ENCODE data around the gene PCDH9. TPM values are rescaled to one million over a fixed set of nuclear protein-coding genes. Genes with fewer than 3 reads are reported as not detected.

PCDH9 gene
- total RNA-seq, 1 experiment from 2014 or later = 10.1 TPM

- H3K4me3 Mint-ChIP-seq (ENCODE audit: unreplicated experiment) = no peak overlapping the region
- intact Hi-C loops (cut with micrococcal nuclease) = no loop called here
- BruUV-seq (replicated peaks) = no TSS peak
- H3K27ac Mint-ChIP-seq (ENCODE audit: low read depth, unreplicated experiment) = no peak overlapping the region
- CTCF ChIA-PET = no interaction called here
- no peaks in the 10 kb centered on the region for H3K4me1 Mint-ChIP-seq (ENCODE audit: insufficient read depth, unreplicated experiment)
- TF ChIP-seq CTCF (IDR thresholded peaks at IDR 0.05; ENCODE audit: unreplicated experiment) = no peak
- DNase-seq (ENCODE audit: unreplicated experiment) = no peak
- H3K27me3 Mint-ChIP-seq (ENCODE audit: insufficient read depth, unreplicated experiment) = no peaks in the 10 kb centered on the region
- H3K9me3 Mint-ChIP-seq (ENCODE audit: unreplicated experiment) = no peaks in the 10 kb centered on the region
- no peaks in the 10 kb centered on the region for H3K36me3 Mint-ChIP-seq (ENCODE audit: insufficient read depth, unreplicated experiment)
- POLR2A ChIA-PET = no interaction called here
Observed at GRCh38 chr13:67216864-67217263, 13.3 kb downstream of the PCDH9 start.

GRCh38 chr13:67210208-67210607 is 19.9 kb downstream of the PCDH9 start:
- no peaks in the 10 kb centered on the region for H3K27me3 Mint-ChIP-seq (ENCODE audit: insufficient read depth, unreplicated experiment)
- no peaks in the 10 kb centered on the region for H3K9me3 Mint-ChIP-seq (ENCODE audit: unreplicated experiment)
- no peak overlapping the region for H3K4me3 Mint-ChIP-seq (ENCODE audit: unreplicated experiment)
- intact Hi-C loops (cut with micrococcal nuclease) = no loop called here
- no TSS peak for BruUV-seq (replicated peaks)
- H3K36me3 Mint-ChIP-seq (ENCODE audit: insufficient read depth, unreplicated experiment) = no peaks in the 10 kb centered on the region
- H3K27ac Mint-ChIP-seq (ENCODE audit: low read depth, unreplicated experiment) = no peak overlapping the region
- no peak for DNase-seq (ENCODE audit: unreplicated experiment)
- POLR2A ChIA-PET = no interaction called here
- CTCF ChIA-PET = no interaction called here
- H3K4me1 Mint-ChIP-seq (ENCODE audit: insufficient read depth, unreplicated experiment) = no peaks in the 10 kb centered on the region
- TF ChIP-seq CTCF (IDR thresholded peaks at IDR 0.05; ENCODE audit: unreplicated experiment) = no peak

- Mint-ChIP-seq H3K9me3 (ENCODE audit: unreplicated experiment) (no peaks in the 10 kb centered on the region), H3K27me3 (ENCODE audit: insufficient read depth, unreplicated experiment) (no peaks in the 10 kb centered on the region), H3K27ac (ENCODE audit: low read depth, unreplicated experiment) (no peak overlapping the region), H3K4me3 (ENCODE audit: unreplicated experiment) (no peak overlapping the region), H3K4me1 (ENCODE audit: insufficient read depth, unreplicated experiment) (no peaks in the 10 kb centered on the region), H3K36me3 (ENCODE audit: insufficient read depth, unreplicated experiment) (no peaks in the 10 kb centered on the region)
- ChIA-PET CTCF (no interaction called here), POLR2A (no interaction called here)
- no peak for TF ChIP-seq CTCF (IDR thresholded peaks at IDR 0.05; ENCODE audit: unreplicated experiment)
- no peak for DNase-seq (ENCODE audit: unreplicated experiment)
- BruUV-seq (replicated peaks) = no TSS peak
- intact Hi-C loops (cut with micrococcal nuclease) = no loop called here
Observed at GRCh38 chr13:67208552-67208951, 21.6 kb downstream of the PCDH9 start.

- no peak overlapping the region for H3K27ac Mint-ChIP-seq (ENCODE audit: low read depth, unreplicated experiment)
- no peak for TF ChIP-seq CTCF (IDR thresholded peaks at IDR 0.05; ENCODE audit: unreplicated experiment)
- intact Hi-C loops (cut with micrococcal nuclease) = no loop called here
- DNase-seq (ENCODE audit: unreplicated experiment) = no peak
- no peak overlapping the region for H3K4me3 Mint-ChIP-seq (ENCODE audit: unreplicated experiment)
- H3K4me1 Mint-ChIP-seq (ENCODE audit: insufficient read depth, unreplicated experiment) = no peaks in the 10 kb centered on the region
- H3K9me3 Mint-ChIP-seq (ENCODE audit: unreplicated experiment) = no peaks in the 10 kb centered on the region
- H3K27me3 Mint-ChIP-seq (ENCODE audit: insufficient read depth, unreplicated experiment) = no peaks in the 10 kb centered on the region
- ChIA-PET POLR2A (interaction anchor here (0.7 to 1.2 kb wide), 2 partner anchors 25 to 794 kb away, joined by 3 read pairs; no protein-coding TSS in a partner anchor), CTCF (interaction anchor here (0.7 kb wide), 1 partner anchor 873 kb away, joined by 3 read pairs; no protein-coding TSS in a partner anchor)
- H3K36me3 Mint-ChIP-seq (ENCODE audit: insufficient read depth, unreplicated experiment) = no peaks in the 10 kb centered on the region
- no TSS peak for BruUV-seq (replicated peaks)
Observed at GRCh38 chr13:67204764-67205163, 25.4 kb downstream of the PCDH9 start.

Data from MCF 10A (cell line).